Central memory CD8-positive, alpha-beta T cell (primary cell): Measurements from ENCODE around the gene PODN.

Experiments
- ATAC-seq: fragments of 150-1000 bp; cut with Tn5 transposase; replicated peaks from 2 replicates; pipeline ENCODE4 v1.10.0; 2022; ENCODE audit warnings: mild to moderate bottlenecking, moderate FRiP score, moderate number of reproducible peaks; ENCODE audit not compliant: poor library complexity, severe bottlenecking; ENCODE audit errors: extremely low read depth
- DNase-seq, 2 donors: peaks; one replicate each; pipeline ENCODE4 v3.0.0; 2021; ENCODE audit warnings: low spot score in 2 of 2
- H3K27ac Mint-ChIP-seq: one replicate; pipeline ENCODE4 v1.8.0; 2022; ENCODE audit warnings: low read depth, mild to moderate bottlenecking, moderate library complexity, mixed read lengths
- H3K27me3 Mint-ChIP-seq: one replicate; pipeline ENCODE4 v1.8.0; 2022; ENCODE audit warnings: mixed read lengths
- H3K36me3 Mint-ChIP-seq: one replicate; pipeline ENCODE4 v1.8.0; 2022; ENCODE audit warnings: mild to moderate bottlenecking, moderate library complexity, mixed read lengths; ENCODE audit not compliant: insufficient read depth
- H3K4me1 Mint-ChIP-seq: one replicate; pipeline ENCODE4 v1.8.0; 2022; ENCODE audit warnings: mixed read lengths
- H3K4me3 Mint-ChIP-seq: one replicate; pipeline ENCODE4 v1.8.0; 2022; ENCODE audit warnings: mild to moderate bottlenecking, moderate library complexity, mixed read lengths
- H3K9me3 Mint-ChIP-seq: one replicate; pipeline ENCODE4 v1.8.0; 2022; ENCODE audit warnings: mixed read lengths

The PODN gene

GRCh38 chr1:53071167-53071865, 9.3 kb downstream of the PODN start:
- Mint-ChIP-seq H3K27ac (peak overlapping the region; percentile 44), H3K9me3 (no peaks in the 10 kb centered on the region), H3K36me3 (no peaks in the 10 kb centered on the region), H3K4me3 (no peak overlapping the region), H3K27me3 (no peaks in the 10 kb centered on the region), H3K4me1 (peaks cover 8% of the 10 kb centered on the region)
- peak in 1 of 2 donors; percentile 11 for DNase-seq
- no peak for ATAC-seq

GRCh38 chr1:53071915-53072314, 9.9 kb downstream of the PODN start:
- Mint-ChIP-seq H3K27me3 (no peaks in the 10 kb centered on the region), H3K36me3 (no peaks in the 10 kb centered on the region), H3K9me3 (no peaks in the 10 kb centered on the region), H3K27ac (peak overlapping the region; percentile 44), H3K4me1 (peaks cover 8% of the 10 kb centered on the region), H3K4me3 (no peak overlapping the region)
- DNase-seq (no peak), ATAC-seq (no peak)

GRCh38 chr1:53073287-53073686, 11.3 kb downstream of the PODN start:
- Mint-ChIP-seq H3K9me3 (no peaks in the 10 kb centered on the region), H3K27me3 (no peaks in the 10 kb centered on the region), H3K27ac (no peak overlapping the region), H3K36me3 (no peaks in the 10 kb centered on the region), H3K4me3 (no peak overlapping the region), H3K4me1 (peaks cover 8% of the 10 kb centered on the region)
- ATAC-seq (no peak), DNase-seq (no peak)

- no peak overlapping the region for H3K27ac Mint-ChIP-seq
- no peaks in the 10 kb centered on the region for H3K27me3 Mint-ChIP-seq
- peaks cover 2% of the 10 kb centered on the region for H3K36me3 Mint-ChIP-seq
- H3K4me3 Mint-ChIP-seq, result no peak overlapping the region
- no peaks in the 10 kb centered on the region for H3K9me3 Mint-ChIP-seq
- DNase-seq, result no peak
- H3K4me1 Mint-ChIP-seq, result peaks cover 8% of the 10 kb centered on the region
- no peak for ATAC-seq
Measured at GRCh38 chr1:53073868-53074311, 11.9 kb downstream of the PODN start.

- Mint-ChIP-seq H3K27me3 (no peaks in the 10 kb centered on the region), H3K4me3 (no peak overlapping the region), H3K27ac (no peak overlapping the region), H3K9me3 (no peaks in the 10 kb centered on the region), H3K4me1 (peaks cover 8% of the 10 kb centered on the region), H3K36me3 (peaks cover 2% of the 10 kb centered on the region)
- DNase-seq (no peak), ATAC-seq (no peak)
Measured at GRCh38 chr1:53074313-53075154, 12.5 kb downstream of the PODN start.

GRCh38 chr1:53075206-53075605, 13.2 kb downstream of the PODN start:
- H3K36me3 Mint-ChIP-seq, result peaks cover 2% of the 10 kb centered on the region
- DNase-seq, result no peak
- H3K27me3 Mint-ChIP-seq, result no peaks in the 10 kb centered on the region
- H3K4me3 Mint-ChIP-seq, result no peak overlapping the region
- no peak overlapping the region for H3K27ac Mint-ChIP-seq
- H3K9me3 Mint-ChIP-seq, result no peaks in the 10 kb centered on the region
- no peak for ATAC-seq
- H3K4me1 Mint-ChIP-seq, result peaks cover 8% of the 10 kb centered on the region

GRCh38 chr1:53075761-53076163, 13.7 kb downstream of the PODN start:
- DNase-seq, result no peak
- Mint-ChIP-seq H3K27me3 (no peaks in the 10 kb centered on the region), H3K4me3 (no peak overlapping the region), H3K36me3 (peaks cover 2% of the 10 kb centered on the region), H3K27ac (no peak overlapping the region), H3K9me3 (no peaks in the 10 kb centered on the region), H3K4me1 (peaks cover 8% of the 10 kb centered on the region)
- ATAC-seq, result no peak

- Mint-ChIP-seq H3K4me3 (no peak overlapping the region), H3K27me3 (no peaks in the 10 kb centered on the region), H3K36me3 (peaks cover 2% of the 10 kb centered on the region), H3K27ac (no peak overlapping the region), H3K4me1 (peaks cover 8% of the 10 kb centered on the region), H3K9me3 (no peaks in the 10 kb centered on the region)
- DNase-seq (no peak), ATAC-seq (no peak)
Measured at GRCh38 chr1:53076165-53076564, 14.2 kb downstream of the PODN start.

- no peak overlapping the region for H3K4me3 Mint-ChIP-seq
- peaks cover 2% of the 10 kb centered on the region for H3K36me3 Mint-ChIP-seq
- ATAC-seq (no peak), DNase-seq (no peak)
- no peaks in the 10 kb centered on the region for H3K9me3 Mint-ChIP-seq
- H3K4me1 Mint-ChIP-seq, result peaks cover 8% of the 10 kb centered on the region
- no peak overlapping the region for H3K27ac Mint-ChIP-seq
- no peaks in the 10 kb centered on the region for H3K27me3 Mint-ChIP-seq
Measured at GRCh38 chr1:53076721-53077598, 14.9 kb downstream of the PODN start.

GRCh38 chr1:53077599-53077965, 15.6 kb downstream of the PODN start:
- Mint-ChIP-seq H3K27me3 (no peaks in the 10 kb centered on the region), H3K36me3 (peaks cover 2% of the 10 kb centered on the region), H3K27ac (no peak overlapping the region), H3K4me1 (peaks cover 10% of the 10 kb centered on the region), H3K4me3 (no peak overlapping the region), H3K9me3 (no peaks in the 10 kb centered on the region)
- no peak for ATAC-seq
- no peak for DNase-seq

- no peak for DNase-seq
- no peak for ATAC-seq
- Mint-ChIP-seq H3K27ac (no peak overlapping the region), H3K36me3 (peaks cover 2% of the 10 kb centered on the region), H3K4me1 (peaks cover 20% of the 10 kb centered on the region), H3K4me3 (no peak overlapping the region), H3K27me3 (no peaks in the 10 kb centered on the region), H3K9me3 (no peaks in the 10 kb centered on the region)
Measured at GRCh38 chr1:53078333-53079101, 16.5 kb downstream of the PODN start.

- no peaks in the 10 kb centered on the region for H3K27me3 Mint-ChIP-seq
- H3K36me3 Mint-ChIP-seq, result peaks cover 2% of the 10 kb centered on the region
- H3K9me3 Mint-ChIP-seq, result no peaks in the 10 kb centered on the region
- peaks cover 22% of the 10 kb centered on the region for H3K4me1 Mint-ChIP-seq
- ATAC-seq (no peak), DNase-seq (no peak)
- H3K4me3 Mint-ChIP-seq, result no peak overlapping the region
- H3K27ac Mint-ChIP-seq, result no peak overlapping the region
Measured at GRCh38 chr1:53079251-53079650, 17.2 kb downstream of the PODN start.
